GM21515 (cell line): ENCODE data around the gene C10orf62.
"Not testable (repeated sequence)": the region's sequence is repeated elsewhere in the genome, so short reads cannot be mapped to it uniquely, and the experiment has no call there.

Experiments used
- ATAC-seq: cut with Tn5 transposase; IDR thresholded peaks from one replicate; pipeline ENCODE4 v1.9.1; 2021; ENCODE audit not compliant: unreplicated experiment

Gene C10orf62

DNA sequence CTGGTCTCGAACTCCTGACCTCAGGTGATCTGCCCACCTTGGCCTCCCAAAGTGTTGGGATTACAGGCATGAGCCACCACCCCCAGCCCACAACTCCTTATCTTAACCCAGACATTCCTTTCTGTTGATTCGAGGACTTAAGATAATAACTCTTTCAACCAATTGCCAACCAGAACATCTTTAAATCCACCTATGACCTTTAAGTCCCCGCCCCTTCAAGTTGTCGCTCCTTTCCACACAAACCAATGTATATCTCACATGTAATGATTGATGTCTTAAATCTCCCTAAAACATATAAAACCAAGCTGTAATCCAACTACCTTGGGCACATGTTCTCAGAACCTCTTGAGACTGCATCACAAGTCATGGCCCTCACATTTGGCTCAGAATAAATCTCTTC, 24.7 kb upstream of the C10orf62 start:
- ATAC-seq = no peak

DNA sequence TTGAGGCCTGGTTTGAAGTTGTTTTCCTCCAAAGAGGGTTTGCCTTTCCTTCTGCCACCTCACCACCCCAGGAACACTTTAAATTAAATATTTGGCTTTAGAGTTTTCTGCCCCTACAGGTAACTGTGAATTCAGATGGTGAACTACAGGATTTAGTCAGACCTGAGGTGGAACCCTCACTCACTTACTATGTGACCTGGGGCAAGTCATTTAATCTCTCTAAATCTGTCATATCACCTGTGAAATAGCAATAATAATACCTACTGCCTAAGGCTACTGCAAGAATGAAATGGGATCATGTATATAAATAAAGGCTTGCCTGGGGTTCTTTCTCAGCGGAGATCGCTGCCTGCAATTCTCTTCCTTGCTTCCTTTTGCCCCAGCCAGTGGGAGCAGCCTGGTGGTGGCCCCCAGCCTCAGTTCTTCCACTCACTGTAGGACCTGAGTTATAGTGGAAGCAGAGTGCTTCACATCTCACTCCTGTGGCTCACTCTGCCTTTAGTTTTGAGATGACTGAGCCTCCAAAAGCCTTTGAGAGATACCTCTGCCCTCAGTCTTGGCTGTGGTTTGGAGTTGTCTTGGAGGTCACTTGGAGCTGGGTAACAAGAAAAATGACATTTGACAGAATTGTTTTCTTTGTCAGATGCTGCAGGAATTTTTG, 23.1 kb upstream of the C10orf62 start:
- ATAC-seq = no peak

DNA sequence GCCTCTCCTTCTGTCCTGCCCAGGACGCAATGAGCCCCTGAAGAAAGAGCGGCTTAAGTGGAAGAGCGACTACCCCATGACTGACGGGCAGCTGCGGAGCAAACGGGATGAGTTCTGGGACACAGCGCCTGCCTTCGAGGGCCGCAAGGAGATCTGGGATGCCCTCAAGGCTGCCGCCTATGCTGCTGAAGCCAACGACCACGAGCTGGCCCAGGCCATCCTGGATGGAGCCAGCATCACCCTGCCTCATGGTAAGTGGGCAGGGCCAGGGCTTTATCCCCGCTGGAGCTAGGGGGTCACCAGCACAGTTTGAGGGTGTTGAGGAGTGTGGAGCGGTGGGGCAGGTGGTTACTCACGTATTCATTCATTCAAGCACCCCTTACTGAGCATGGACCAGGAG, 21.6 kb upstream of the C10orf62 start:
- ATAC-seq = no peak

DNA sequence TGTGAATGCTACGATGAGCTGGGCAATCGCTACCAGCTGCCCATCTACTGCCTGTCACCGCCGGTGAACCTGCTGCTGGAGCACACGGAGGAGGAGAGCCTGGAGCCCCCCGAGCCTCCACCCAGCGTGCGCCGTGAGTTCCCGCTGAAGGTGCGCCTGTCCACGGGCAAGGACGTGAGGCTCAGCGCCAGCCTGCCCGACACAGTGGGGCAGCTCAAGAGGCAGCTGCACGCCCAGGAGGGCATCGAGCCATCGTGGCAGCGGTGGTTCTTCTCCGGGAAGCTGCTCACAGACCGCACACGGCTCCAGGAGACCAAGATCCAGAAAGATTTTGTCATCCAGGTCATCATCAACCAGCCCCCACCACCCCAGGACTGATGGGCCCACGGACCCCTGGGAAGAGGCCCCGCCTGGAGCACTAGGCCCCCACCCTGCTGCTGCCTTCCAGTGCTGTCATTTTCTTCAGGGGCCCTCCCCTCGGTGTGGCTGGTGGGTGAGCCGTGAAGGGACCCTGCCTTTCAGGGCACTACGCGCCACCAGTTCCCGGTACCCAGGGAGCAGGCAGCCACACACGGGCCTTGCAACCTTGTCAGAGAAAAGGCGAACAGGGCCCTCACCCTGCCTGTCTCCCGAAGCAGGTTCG, 19.3 kb upstream of the C10orf62 start:
- no peak for ATAC-seq

DNA sequence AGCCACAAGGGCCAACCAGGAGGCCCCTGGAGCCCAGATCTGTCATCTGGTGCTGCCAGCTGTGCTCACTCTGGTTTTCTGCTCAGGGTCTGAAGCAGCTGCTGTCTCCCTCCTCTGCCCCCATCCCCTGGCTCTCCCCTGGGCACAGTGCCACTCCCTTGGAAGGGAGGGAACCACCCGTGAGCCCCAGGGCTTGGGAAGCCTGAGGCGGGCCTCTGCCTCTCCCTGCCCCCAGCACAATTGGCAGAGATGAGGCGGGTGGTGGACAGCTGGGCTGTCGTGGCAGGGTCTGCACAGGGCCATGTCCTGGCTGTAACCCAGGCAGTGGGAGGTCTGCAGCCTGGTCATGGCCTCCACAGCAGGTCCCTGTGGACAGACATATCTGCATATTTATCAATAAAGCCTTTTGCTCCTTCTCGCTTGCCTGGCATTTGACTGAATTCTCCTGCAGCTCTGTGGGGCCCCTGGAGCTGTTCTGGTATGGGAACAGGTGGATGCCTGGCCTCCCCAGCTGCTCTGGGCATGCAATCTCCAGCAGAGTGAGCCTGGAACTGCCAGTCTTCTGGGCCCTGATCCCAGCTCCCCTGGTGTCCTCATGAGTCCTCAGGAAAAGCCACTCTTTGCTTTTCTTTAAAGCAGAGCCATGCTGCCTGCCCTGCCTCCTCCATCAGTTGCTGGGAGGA, 18.6 kb upstream of the C10orf62 start:
- ATAC-seq = no peak

DNA sequence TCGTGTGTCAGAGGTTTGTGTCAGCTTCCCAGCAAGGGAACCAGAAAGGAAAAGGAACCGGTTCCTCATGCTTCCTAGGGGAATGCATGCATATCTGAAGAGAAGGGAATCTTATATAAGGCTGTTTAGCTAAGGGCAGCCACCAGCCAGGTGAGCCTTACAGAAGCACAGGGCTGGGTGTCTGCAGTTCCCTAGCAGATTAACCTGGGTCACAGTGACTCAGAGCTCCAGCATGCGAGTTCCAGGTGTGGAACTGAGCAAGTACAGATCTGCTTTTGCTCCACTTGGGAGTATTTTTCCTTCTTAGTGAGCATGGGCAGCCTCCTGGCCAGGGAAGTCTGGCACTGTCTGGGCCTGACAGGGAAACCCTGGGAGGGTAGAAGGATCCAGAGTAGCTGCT, 17.9 kb upstream of the C10orf62 start:
- no peak for ATAC-seq

DNA sequence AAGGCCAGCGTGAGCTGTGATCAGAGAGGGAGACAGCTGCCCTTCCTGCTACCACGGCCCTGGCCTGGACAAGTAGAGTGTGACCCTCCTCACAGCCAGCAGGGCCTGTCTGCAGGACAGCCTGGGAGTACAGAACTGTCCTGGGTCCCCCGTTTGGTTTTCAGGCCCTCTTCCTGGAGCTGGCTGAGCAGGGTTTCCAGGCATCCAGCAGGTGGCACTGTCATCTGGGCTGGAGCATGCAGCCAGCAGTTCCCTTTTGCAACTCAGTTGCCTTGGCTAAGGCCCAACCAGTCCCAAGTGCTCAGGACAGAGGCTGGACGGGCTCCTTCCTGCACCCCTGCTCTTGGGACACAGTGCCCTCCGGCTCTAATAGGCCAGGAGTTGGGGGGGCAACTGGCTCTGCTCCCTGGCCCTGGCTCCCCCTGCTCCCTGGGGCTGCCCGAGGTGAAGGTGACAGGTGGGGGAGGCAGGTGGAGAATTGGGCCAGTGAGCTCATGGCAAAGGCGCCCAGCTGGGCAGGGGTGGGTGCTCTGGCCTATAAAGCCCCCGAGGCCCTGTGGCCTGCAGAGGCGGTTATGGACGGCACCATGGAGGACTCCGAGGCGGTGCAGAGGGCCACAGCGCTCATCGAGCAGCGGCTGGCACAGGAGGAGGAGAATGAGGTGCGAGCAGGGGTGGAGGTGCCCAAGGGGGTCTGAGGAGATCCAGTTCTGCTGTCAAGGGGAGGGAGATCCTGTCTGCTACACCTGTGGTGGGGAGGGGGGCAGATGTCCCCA, 17.1 kb upstream of the C10orf62 start, which contains the start of gene ANKRD2:
Gene ANKRD2 (plus strand): TSS at position 566 of the 776 bp plus-strand sequence. CDS start 10 bp downstream, at position 576.
- ATAC-seq = peak; percentile 82

DNA sequence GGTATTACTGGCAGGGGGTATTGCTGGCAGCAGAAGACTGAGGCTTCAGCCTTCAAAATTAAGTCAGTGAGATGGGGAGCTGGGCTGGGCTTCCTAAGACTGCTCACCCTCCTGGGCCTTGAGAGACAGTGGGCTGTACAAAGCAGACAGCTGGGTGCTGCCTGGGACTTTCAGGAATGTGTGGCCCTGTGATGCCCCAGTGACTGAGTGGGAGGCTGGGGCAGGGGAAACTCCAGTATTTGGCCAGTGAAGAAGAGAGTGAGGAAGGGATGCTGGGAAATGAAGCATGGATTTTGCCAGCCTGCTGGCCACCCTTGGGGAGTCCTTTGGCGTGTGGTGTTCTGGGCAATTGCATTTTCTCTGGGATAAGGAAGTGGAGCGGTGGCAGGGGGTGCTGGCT, 16.5 kb upstream of the C10orf62 start:
- ATAC-seq = no peak

DNA sequence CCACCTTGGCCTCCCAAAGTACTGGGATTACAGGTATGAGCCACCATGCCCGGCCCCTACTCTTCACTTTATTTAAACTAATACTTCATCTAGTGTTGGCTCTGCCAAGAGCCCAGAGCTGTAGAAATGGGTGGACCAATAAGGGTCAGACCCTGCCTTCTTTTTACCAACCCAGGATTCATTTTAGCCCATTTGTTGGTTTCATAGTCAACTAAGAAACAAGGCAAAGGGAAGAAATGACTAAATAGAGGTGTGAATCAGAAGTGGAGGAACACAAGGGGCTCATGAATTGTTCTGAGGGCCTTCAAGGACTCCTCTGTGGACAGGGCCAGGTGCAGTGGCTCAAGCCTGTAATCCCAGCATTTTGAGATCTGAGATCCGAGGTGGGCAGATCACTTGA, 15.8 kb upstream of the C10orf62 start:
- ATAC-seq = no peak

DNA sequence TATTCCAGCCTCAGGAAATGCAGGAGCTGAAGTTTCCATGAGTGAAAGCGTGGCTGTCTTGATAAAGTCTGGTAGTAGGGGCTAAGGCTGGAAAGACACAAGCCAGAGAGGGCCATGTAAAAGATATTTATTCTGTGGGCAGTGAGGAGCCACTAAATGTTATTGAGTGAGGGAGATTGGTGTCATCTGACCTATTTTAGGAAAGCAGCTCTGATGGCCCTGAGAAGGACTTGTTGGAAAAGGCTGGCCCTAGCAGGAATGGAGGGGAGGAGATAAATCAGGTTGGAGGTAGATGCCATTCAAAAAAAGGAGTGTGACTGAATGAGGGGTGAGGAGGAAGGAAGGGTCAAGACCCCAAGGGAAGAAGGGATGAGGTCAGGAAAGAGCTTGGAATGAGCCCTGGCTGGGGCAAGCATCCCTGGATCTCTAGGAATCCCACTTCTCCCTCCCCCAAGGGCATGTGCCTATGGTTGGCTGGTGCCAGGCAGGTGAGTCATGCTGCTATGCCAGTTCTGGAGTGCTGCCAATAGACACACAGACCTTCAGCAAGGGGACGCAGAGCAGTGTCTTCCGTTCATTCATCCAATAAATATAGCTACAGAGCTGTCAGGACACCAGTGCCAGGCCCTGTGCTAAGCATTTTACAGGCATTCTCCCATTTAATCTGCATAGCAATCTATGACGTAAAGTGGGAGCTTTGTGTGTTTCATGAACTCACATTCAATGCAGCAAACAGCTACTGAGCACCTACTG, 15.0 kb upstream of the C10orf62 start:
- ATAC-seq = no peak

DNA sequence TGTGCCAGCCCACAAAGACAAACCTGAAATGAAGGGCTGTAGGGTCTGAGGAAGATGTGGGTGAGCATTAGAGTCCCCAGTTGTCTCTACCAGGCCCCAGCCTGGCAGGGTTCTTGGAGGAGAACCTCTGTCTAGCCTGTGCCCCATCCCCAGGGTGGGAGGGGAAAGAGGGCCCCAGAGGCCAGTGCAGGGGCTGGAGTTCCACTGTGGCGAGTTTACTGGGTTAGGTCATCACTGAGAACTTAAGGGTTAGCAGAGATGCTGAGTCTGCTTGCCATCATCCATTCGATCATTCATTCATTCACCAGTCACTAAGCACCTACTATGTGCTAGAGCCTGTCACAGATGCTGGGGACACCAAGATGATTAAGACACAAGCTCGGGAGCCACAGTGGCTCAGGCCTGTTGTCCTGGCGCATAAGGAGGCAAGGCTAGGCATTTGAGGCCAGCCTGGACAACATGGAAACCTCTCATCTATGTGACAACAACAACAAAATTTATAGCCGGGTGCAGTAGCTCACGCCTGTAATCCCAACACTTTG, 14.3 kb upstream of the C10orf62 start:
- no peak for ATAC-seq

DNA sequence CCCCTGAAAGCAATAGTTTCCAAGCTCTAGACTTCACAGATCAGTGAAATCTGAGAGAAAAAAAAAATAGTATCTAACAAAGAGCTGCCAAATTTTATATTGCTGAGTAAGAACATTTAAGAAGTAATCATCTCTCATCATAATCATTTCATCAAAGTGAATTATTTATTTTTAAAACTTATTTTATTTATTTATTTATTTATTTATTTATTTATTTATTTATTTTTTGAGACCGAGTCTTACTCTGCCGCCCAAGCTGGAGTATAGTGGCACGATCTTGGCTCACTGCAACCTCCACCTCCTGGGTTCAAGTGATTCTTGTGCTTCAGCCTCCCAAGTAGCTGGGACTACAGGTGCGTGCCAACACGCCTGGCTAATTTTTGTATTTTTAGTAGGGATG, 13.0 kb upstream of the C10orf62 start:
- ATAC-seq = not testable (repeated sequence)

DNA sequence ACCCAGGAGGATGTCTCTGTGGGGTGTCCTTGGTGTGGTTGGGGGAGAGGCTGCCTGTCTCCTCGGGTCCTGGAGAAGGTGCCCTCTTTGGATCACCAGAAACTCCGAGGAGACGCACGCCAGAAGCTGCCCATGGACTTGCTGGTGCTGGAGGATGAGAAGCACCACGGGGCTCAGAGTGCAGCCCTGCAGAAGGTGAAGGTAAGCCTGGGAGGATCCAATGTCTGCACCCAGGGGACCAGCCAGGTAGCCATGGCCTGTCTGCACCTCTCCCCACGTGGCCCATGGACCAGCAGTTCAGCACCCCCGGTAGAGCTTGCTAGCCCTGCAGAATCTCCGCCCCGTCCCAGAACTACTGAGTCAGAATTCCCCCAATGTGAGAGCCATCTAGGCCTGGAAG, 11.8 kb upstream of the C10orf62 start:
- no peak for ATAC-seq

DNA sequence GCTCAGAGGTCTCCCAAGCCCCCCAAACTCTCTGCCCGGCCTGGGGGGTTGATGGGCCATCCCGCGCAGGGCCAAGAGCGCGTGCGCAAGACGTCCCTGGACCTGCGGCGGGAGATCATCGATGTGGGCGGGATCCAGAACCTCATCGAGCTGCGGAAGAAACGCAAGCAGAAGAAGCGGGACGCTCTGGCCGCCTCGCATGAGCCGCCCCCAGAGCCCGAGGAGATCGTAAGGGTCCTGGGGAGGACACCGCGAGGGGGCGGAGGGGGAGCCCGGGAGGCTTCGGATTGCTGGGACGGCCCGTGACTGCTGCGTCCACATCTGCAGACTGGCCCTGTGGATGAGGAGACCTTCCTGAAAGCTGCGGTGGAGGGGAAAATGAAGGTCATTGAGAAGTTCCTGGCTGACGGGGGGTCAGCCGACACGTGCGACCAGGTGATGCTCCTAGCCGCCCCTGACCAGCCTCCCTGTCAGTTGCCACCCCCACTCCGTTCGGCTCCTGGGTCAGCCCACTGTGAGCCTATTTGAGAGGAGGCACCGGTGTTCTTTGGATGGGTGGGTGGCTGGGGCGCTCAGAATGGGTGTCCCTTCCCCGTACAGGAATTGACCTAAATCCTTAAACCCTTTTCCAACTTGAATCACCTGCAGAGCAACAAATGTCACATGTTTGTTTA, 11.2 kb upstream of the C10orf62 start:
- no peak for ATAC-seq

DNA sequence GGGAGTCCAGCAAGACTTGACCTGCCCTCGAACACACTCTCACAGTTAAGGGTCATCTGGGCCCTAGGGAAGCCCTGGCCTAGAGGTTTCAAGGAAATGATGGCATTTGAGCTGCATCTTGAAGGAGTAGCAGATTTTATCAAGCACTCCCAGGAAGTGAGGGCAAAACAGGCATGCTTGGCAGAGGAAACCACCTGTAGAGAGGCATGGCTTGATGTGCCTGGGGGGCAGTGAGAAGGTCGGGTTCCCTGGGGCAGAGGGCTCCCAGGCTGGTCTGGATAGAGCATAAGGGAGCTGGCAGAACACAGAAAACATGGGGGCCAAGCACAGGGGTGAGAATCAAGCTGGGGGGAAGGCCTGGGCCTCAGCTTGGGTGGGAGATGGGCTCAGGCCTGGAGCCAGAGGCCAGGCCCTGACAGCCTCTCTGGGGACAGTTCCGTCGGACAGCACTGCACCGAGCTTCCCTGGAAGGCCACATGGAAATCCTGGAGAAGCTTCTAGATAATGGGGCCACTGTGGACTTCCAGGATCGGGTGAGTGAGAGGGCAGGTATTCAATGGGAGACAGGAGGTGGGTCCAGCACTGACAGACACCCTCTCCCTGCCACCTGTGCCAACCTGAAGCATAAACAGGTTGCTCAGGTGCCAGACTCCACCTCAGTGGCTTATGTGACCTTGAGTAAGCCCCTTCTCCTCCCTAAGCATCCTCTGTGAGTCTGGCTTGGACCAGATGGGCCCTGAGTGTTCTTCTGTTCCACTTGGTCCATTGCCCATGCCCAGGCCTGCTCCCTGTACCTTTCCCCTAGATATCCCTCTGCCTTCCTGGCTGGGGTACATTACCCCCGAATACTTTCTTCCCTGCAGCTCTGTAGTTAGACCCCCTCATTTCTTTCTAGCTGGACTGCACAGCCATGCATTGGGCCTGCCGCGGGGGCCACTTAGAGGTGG, 8.8 kb upstream of the C10orf62 start:
- no peak for ATAC-seq

DNA sequence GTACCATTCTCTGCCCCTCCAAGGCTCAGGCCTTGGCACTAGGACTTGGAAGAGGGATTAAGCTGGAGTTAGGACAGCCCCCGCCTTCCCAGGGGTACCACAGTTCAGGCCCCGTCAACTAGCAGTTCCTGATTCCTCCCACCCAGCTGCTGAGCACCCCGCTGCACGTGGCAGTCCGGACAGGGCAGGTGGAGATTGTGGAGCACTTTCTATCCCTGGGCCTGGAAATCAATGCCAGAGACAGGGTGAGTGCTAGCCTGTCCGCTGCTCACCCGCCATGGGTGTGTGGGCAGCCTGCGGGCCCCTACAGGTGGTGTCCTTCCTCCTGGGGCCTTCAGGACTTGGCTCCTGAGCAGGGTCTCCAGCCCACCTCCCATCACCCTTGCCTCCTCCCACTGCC, 7.4 kb upstream of the C10orf62 start:
- no peak for ATAC-seq

DNA sequence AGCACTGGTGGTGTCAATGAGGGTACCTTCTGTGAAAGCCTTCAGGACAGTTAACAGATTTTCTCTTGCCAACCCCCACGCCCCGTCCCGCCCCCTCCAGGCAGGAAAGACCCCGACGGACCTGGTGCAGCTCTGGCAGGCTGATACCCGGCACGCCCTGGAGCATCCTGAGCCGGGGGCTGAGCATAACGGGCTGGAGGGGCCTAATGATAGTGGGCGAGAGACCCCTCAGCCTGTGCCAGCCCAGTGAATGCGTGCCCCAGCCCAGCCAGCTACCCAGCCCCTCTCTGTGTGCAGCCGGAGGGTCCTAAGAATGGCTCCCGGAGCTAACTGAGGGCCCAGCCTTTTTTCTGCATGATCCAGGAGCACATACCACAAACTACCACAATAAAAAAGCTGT, 6.0 kb upstream of the C10orf62 start:
- no peak for ATAC-seq

DNA sequence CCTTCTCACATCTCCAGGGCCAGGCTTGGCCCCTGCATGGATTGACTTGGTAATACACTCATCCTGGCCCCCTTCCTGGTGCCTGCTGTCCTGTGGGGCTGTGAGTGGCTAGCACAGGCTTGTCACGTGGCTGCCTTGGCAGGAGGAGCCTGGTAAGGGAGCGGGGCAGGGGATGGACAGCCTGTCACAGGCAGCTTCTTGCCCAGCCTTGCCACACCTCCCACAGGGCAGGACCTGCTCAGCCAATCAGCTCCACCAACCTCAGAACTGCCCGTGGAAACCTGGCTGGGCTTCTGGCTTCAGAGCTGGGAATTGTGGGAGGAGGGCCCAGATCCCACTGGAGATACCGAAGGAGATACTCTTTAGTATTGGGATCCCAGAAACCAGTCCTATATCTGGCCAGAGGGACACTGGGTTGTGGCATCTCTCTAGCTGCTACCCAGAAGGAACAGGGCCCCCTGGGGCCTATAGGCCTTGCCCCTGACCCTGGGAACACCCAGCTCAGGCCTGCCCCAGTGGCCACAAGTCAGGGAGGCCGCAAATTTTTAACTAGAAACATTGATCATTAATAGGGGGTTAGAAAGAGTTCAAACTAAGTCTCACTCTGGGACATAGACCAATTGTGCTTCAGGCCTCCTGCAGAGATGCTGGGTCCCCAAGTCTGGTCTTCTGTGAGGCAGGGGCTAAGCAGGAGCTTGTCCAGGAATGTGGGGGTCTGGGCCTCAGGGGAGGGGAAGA, 5.3 kb upstream of the C10orf62 start, which contains the start of gene HOGA1:
Gene HOGA1 (plus strand): TSS at position 330 of the 738 bp plus-strand sequence. CDS start 315 bp downstream, at position 645.
- no peak for ATAC-seq
